ENCODE results near the gene MYRIP.

The MYRIP gene

DNA sequence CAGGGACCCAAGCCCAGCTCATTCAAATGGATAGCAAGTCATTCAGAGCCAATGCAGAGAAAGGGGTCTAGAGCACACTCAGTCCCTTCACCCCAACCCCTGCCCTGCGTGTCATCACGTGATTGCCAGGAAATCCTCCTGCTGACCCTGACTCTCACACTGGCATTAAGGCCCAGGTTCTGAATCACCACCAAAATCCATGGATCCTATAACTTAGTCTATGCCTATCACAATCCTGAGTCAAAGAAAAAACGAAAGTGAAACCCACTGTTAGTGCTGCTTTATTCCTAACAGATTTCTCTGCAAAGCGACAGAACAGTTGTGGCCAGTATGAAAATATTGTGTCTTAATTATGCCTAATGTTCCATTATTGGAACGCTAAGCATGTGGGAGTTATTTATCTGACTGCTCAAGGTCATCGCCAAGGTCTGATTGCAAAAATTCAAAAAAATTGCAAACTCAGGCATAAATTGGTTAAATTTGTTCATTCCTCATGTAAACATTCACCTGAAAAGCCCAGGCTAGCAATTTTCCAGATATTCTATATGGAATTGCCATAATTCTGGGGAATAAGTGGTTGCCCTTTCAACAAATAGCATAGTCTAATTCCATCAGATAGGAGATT is 391.4 kb downstream of the MYRIP start:
- DNase-seq (ENCODE audit: low read depth, low spot score) = no peak

DNA sequence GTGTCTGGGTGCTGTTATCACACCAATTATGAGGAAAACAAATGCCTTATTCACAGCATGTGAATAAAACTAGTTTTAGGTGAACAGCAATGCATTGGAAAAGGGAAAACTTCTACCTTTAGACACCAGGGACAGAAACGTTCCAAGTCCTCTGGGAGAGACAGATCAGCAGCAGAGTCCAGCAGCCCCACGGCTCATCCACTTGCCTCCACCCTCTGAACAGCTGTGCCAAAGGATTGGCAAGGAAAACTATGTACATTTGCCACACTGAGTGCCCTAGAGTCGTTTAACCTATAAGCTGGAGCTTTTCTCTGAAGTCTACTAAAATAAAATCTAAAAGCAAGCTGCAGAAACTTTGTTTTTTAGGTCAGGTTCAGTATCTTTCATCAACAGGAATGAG is 392.4 kb downstream of the MYRIP start:
- no peak for TF ChIP-seq EZH2 (IDR thresholded peaks at IDR 0.05)
- no peak for TF ChIP-seq POLR2AphosphoS5 (IDR thresholded peaks at IDR 0.05; ENCODE audit: borderline replicate concordance, low read depth, low read length)
- no peak for TF ChIP-seq FOXP2 (optimal IDR thresholded peaks at IDR 0.05; ENCODE audit: control extremely low read depth, extremely low read length, insufficient read depth)
- DNase-seq (ENCODE audit: low read depth, low spot score) = no peak
- Histone ChIP-seq H3K9ac (ENCODE audit: insufficient read length) (no peak overlapping the region), H3K27ac (no peak overlapping the region), H3K9me3 (ENCODE audit: low read depth, low read length) (no peaks in the 10 kb centered on the region), H3K4me3 (no peak overlapping the region), H3K36me3 (ENCODE audit: insufficient read depth, low read length) (no peaks in the 10 kb centered on the region)

More for the DNA sequence above, 391.4 kb downstream of the MYRIP start:
- no peak overlapping the region for H3K9ac ChIP-seq (ENCODE audit: insufficient read length)
- H3K4me3 ChIP-seq = no peak overlapping the region
- H3K27ac ChIP-seq = no peak overlapping the region
- H3K36me3 ChIP-seq (ENCODE audit: insufficient read depth, low read length) = no peaks in the 10 kb centered on the region
- TF ChIP-seq EZH2 (IDR thresholded peaks at IDR 0.05) = no peak
- no peak for TF ChIP-seq POLR2AphosphoS5 (IDR thresholded peaks at IDR 0.05; ENCODE audit: borderline replicate concordance, low read depth, low read length)
- no peak for TF ChIP-seq FOXP2 (optimal IDR thresholded peaks at IDR 0.05; ENCODE audit: control extremely low read depth, extremely low read length, insufficient read depth)
- no peaks in the 10 kb centered on the region for H3K9me3 ChIP-seq (ENCODE audit: low read depth, low read length)

DNA sequence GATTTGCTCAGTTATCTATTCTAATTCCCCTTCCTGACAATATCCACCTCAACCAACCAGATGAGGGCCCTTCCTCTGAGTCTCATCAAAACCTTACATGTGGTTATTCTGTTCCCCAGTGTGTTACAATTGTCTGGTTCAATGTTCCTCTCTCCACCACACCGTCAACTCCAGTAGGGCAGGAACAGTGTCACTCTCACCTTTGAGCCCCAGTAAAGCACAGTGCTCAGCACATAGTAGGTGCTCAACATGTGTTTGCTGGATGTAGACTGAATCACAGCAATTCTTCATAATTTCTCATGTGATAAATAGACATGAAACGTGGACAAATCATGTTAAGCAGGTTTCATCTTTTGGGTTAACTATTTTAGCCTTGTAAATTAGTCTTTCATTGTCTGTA is 397.1 kb downstream of the MYRIP start:
- DNase-seq (ENCODE audit: low read depth, low spot score) = no peak
- no peak overlapping the region for H3K27ac ChIP-seq
- TF ChIP-seq EZH2 (IDR thresholded peaks at IDR 0.05) = no peak
- H3K36me3 ChIP-seq (ENCODE audit: insufficient read depth, low read length) = no peaks in the 10 kb centered on the region
- H3K9ac ChIP-seq (ENCODE audit: insufficient read length) = no peak overlapping the region
- H3K9me3 ChIP-seq (ENCODE audit: low read depth, low read length) = no peaks in the 10 kb centered on the region
- no peak overlapping the region for H3K4me3 ChIP-seq

DNA sequence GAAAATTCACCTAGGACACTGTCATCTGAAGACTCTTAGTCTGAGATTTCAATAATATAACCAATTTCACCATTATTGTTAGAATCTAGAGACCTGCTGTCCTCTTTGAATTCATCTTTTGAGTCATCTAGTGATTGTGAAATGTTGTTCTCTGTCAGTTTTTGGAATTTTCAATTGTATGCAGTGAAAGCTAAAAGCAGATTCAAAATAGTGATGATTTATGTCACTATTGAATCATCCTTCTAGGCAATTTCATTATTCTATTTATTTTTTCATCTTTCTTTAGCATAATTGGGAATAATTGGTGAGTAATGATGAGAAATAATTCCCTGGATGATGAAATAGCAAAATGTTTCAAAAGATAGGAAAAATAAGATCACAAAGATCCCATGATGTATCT is 398.4 kb downstream of the MYRIP start:
- Histone ChIP-seq H3K9ac (ENCODE audit: insufficient read length) (no peak overlapping the region), H3K4me3 (no peak overlapping the region), H3K9me3 (ENCODE audit: low read depth, low read length) (no peaks in the 10 kb centered on the region), H3K36me3 (ENCODE audit: insufficient read depth, low read length) (no peaks in the 10 kb centered on the region), H3K27ac (no peak overlapping the region)
- TF ChIP-seq FOXP2 (optimal IDR thresholded peaks at IDR 0.05; ENCODE audit: control extremely low read depth, extremely low read length, insufficient read depth) (no peak), POLR2AphosphoS5 (IDR thresholded peaks at IDR 0.05; ENCODE audit: borderline replicate concordance, low read depth, low read length) (no peak), EZH2 (IDR thresholded peaks at IDR 0.05) (no peak)
- no peak for DNase-seq (ENCODE audit: low read depth, low spot score)

DNA sequence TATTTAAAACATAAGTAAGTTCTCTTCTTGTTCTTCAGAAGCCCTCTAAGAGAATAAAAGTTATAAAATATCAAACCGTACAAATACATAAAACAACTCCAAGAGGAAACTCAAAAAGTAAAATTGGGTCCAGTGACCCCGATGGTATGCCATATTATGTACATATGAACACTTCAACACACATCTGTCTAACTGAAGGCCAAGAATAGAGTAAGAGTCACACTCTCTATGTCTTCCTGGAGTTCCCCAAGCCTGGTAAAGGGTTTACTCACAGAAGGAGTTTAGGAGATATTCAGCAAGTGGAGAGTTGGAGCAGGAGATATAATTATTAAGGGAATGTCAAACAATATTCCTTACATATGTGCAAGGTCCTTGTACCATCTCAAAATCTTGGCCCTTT is 398.8 kb downstream of the MYRIP start:
- no peak overlapping the region for H3K9ac ChIP-seq (ENCODE audit: insufficient read length)
- TF ChIP-seq FOXP2 (optimal IDR thresholded peaks at IDR 0.05; ENCODE audit: control extremely low read depth, extremely low read length, insufficient read depth) (no peak), EZH2 (IDR thresholded peaks at IDR 0.05) (no peak), POLR2AphosphoS5 (IDR thresholded peaks at IDR 0.05; ENCODE audit: borderline replicate concordance, low read depth, low read length) (no peak)
- H3K4me3 ChIP-seq = no peak overlapping the region
- no peaks in the 10 kb centered on the region for H3K36me3 ChIP-seq (ENCODE audit: insufficient read depth, low read length)
- H3K27ac ChIP-seq = no peak overlapping the region
- no peak for DNase-seq (ENCODE audit: low read depth, low spot score)
- no peaks in the 10 kb centered on the region for H3K9me3 ChIP-seq (ENCODE audit: low read depth, low read length)

DNA sequence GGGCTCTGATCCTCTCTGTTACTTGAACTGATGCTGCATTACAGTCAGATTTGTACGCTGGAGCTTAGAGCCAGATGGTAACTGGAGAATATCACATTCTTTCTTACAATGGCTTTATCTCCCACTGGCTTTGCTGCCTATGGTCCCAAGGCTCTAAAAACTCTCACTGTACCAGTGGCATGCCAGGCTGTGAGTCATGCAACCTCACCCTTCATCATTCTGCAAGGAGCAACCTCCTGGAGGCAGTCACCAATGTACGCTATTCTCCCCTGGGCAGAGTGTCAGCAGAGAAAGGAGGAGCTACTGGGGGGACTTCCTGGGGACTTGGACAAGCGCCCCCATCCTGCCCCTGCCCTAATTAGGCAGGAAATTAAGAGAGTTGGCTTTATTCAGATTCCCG is 402.2 kb downstream of the MYRIP start:
- H3K9me3 ChIP-seq (ENCODE audit: low read depth, low read length) = no peaks in the 10 kb centered on the region
- H3K9ac ChIP-seq (ENCODE audit: insufficient read length) = no peak overlapping the region
- DNase-seq (ENCODE audit: low read depth, low spot score) = no peak
- H3K27ac ChIP-seq = no peak overlapping the region
- no peaks in the 10 kb centered on the region for H3K36me3 ChIP-seq (ENCODE audit: insufficient read depth, low read length)
- TF ChIP-seq POLR2AphosphoS5 (IDR thresholded peaks at IDR 0.05; ENCODE audit: borderline replicate concordance, low read depth, low read length) = no peak
- no peak overlapping the region for H3K4me3 ChIP-seq

DNA sequence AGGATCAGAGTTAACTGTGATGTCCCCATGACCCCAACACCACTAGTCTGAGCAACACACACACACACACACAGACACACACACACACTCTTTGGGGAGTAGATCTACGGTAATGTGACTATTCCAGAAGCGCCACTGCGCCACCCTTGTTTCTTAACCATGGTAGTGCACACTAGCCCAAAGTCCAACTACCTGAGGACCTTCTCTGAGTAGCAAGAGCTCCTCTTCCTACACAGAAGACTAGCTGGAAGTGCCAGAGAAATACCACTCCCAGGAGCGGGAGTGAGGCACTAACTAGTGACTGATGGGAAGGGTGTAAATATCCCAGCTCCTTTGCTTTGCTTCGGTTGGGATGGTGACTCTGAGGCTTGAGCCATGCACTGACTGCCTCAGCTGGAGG is 404.1 kb downstream of the MYRIP start:
- no peak overlapping the region for H3K9ac ChIP-seq (ENCODE audit: insufficient read length)
- no peak for TF ChIP-seq EZH2 (IDR thresholded peaks at IDR 0.05)
- no peaks in the 10 kb centered on the region for H3K36me3 ChIP-seq (ENCODE audit: insufficient read depth, low read length)
- DNase-seq (ENCODE audit: low read depth, low spot score) = no peak
- H3K27ac ChIP-seq = no peak overlapping the region
- no peaks in the 10 kb centered on the region for H3K9me3 ChIP-seq (ENCODE audit: low read depth, low read length)
- no peak overlapping the region for H3K4me3 ChIP-seq

DNA sequence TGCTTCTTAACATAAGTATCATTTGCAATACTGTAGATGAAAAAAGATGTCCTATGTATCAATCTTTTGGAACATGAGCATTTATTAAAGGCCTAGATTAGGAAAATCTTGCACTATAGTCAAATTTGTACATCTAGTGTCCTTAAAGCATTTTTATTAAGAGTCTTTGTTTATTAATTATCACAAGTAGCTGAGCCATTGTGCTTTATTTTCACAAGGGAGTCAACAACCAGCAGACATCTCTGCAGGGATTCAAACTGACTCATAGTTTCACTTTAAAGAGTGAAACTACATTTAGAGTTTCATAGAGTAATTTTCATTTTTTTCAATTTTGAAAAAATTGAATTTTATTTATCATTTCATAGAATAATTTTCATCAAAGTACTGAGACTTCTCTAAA is 405.6 kb downstream of the MYRIP start:
- H3K27ac ChIP-seq = no peak overlapping the region
- TF ChIP-seq EZH2 (IDR thresholded peaks at IDR 0.05) (no peak), POLR2AphosphoS5 (IDR thresholded peaks at IDR 0.05; ENCODE audit: borderline replicate concordance, low read depth, low read length) (no peak), FOXP2 (optimal IDR thresholded peaks at IDR 0.05; ENCODE audit: control extremely low read depth, extremely low read length, insufficient read depth) (no peak)
- H3K36me3 ChIP-seq (ENCODE audit: insufficient read depth, low read length) = no peaks in the 10 kb centered on the region
- H3K9ac ChIP-seq (ENCODE audit: insufficient read length) = no peak overlapping the region
- H3K9me3 ChIP-seq (ENCODE audit: low read depth, low read length) = no peaks in the 10 kb centered on the region
- no peak for DNase-seq (ENCODE audit: low read depth, low spot score)
- no peak overlapping the region for H3K4me3 ChIP-seq

DNA sequence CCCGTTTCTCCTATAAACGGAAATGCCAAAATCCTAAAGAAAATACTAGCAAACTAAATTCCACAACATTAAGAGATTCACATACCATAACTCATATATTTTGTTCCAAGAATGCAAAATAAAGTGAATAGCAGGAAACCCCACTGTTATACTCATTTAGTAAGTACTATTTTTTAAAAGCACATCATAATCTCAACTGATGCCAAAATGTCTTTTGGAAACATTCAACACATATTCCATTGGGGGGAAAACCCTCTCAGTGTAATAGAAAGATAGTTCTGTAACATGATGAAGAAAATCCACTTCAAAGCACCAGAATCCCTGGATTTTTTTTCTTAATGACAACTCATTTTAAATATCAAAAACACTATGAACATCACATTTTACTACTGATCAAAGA is 407.1 kb downstream of the MYRIP start:
- Histone ChIP-seq H3K9ac (ENCODE audit: insufficient read length) (no peak overlapping the region), H3K4me3 (no peak overlapping the region), H3K9me3 (ENCODE audit: low read depth, low read length) (no peaks in the 10 kb centered on the region), H3K27ac (no peak overlapping the region), H3K36me3 (ENCODE audit: insufficient read depth, low read length) (no peaks in the 10 kb centered on the region)
- TF ChIP-seq EZH2 (IDR thresholded peaks at IDR 0.05) (no peak), FOXP2 (optimal IDR thresholded peaks at IDR 0.05; ENCODE audit: control extremely low read depth, extremely low read length, insufficient read depth) (no peak), POLR2AphosphoS5 (IDR thresholded peaks at IDR 0.05; ENCODE audit: borderline replicate concordance, low read depth, low read length) (no peak)
- DNase-seq (ENCODE audit: low read depth, low spot score) = no peak
